KBM-7 (cell line): ENCODE measurements around the gene ZNF778.
"Not testable (repeated sequence)": the region's sequence is repeated elsewhere in the genome, so short reads cannot be mapped to it uniquely, and the experiment has no call there.

Experiments
- DNase-seq: peaks from one replicate; pipeline ENCODE4 v3.0.0-alpha.2; 2015
- in situ Hi-C: fragments of 300-500 bp; cut with MboI; formaldehyde crosslinking; loops from 2 replicates; pipeline ENCODE4 v1.14.3; 2020; ENCODE audit warnings: low sequenced_read_pairs, low pct_unique_long_range_greater_than_20kb, mixed read lengths

The ZNF778 gene

GRCh38 chr16:89179148-89179484, 38.4 kb upstream of the ZNF778 start:
- in situ Hi-C loops: no loop called here
- no peak for DNase-seq

- in situ Hi-C loops: no loop called here
- DNase-seq: no peak
Measured at GRCh38 chr16:89179656-89180315, 37.7 kb upstream of the ZNF778 start.

GRCh38 chr16:89183463-89183862, 34.0 kb upstream of the ZNF778 start:
- in situ Hi-C loops: no loop called here
- no peak for DNase-seq

- in situ Hi-C loops: no loop called here
- DNase-seq: no peak
Measured at GRCh38 chr16:89183975-89184676, 33.4 kb upstream of the ZNF778 start.

- no peak for DNase-seq
- in situ Hi-C loops: no loop called here
Measured at GRCh38 chr16:89184677-89184932, 32.9 kb upstream of the ZNF778 start.

- in situ Hi-C loops: no loop called here
- no peak for DNase-seq
Measured at GRCh38 chr16:89184933-89185794, 32.3 kb upstream of the ZNF778 start.

- in situ Hi-C loops, DNase-seq: not testable (repeated sequence)
Measured at GRCh38 chr16:89185887-89186592, 31.5 kb upstream of the ZNF778 start.

GRCh38 chr16:89186593-89187031, 30.9 kb upstream of the ZNF778 start:
- DNase-seq, in situ Hi-C loops: not testable (repeated sequence)

- DNase-seq: peak; percentile 54
- in situ Hi-C loops: no loop called here
Measured at GRCh38 chr16:89187032-89187769, 30.3 kb upstream of the ZNF778 start.

- DNase-seq: no peak
- in situ Hi-C loops: no loop called here
Measured at GRCh38 chr16:89187770-89188392, 29.6 kb upstream of the ZNF778 start.

GRCh38 chr16:89188471-89189357, 28.8 kb upstream of the ZNF778 start:
- DNase-seq, in situ Hi-C loops: not testable (repeated sequence)

- in situ Hi-C loops: no loop called here
- DNase-seq: no peak
Measured at GRCh38 chr16:89189358-89190025, 28.0 kb upstream of the ZNF778 start.

- in situ Hi-C loops: no loop called here
- DNase-seq: no peak
Measured at GRCh38 chr16:89190150-89190958, 27.1 kb upstream of the ZNF778 start.

- in situ Hi-C loops: no loop called here
Measured at GRCh38 chr16:89191033-89191900, 26.2 kb upstream of the ZNF778 start.

GRCh38 chr16:89191901-89192185, 25.7 kb upstream of the ZNF778 start:
- in situ Hi-C loops: no loop called here

More at GRCh38 chr16:89191033-89191900, 26.2 kb upstream of the ZNF778 start:
- no peak for DNase-seq

More at GRCh38 chr16:89191901-89192185, 25.7 kb upstream of the ZNF778 start:
- no peak for DNase-seq
